HL-60/S4 treated with retinoic acid at 250 ng/mL for 4 days and 3 days (cell line): ENCODE measurements around the gene CAPN12.

Experiments used
- in situ Hi-C: fragments of 300-500 bp; cut with MboI; formaldehyde crosslinking; loops from 2 replicates; pipeline ENCODE4 v1.7.0; 2022; ENCODE audit warnings: low sequenced_read_pairs

CAPN12 gene

DNA sequence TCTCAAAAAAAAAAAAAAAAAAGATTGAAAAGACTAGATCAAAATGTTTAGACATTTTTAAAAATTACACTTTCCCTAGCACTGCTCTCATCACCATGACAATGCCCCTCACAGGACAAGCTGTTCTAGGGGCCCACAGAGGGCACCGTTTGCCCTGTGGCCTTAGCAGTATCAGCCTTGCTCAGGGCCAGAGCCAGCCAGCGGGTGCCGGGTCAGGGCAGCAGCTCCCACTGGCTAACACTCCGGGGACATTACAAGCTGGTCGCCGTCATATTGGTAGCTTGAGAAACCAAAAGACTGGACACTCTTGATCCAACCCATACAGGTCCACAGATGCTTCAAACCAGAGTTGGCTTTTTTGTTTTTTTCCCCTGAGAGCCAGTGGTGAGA is 18.0 kb downstream of the CAPN12 start:
- in situ Hi-C loops = no loop called here

DNA sequence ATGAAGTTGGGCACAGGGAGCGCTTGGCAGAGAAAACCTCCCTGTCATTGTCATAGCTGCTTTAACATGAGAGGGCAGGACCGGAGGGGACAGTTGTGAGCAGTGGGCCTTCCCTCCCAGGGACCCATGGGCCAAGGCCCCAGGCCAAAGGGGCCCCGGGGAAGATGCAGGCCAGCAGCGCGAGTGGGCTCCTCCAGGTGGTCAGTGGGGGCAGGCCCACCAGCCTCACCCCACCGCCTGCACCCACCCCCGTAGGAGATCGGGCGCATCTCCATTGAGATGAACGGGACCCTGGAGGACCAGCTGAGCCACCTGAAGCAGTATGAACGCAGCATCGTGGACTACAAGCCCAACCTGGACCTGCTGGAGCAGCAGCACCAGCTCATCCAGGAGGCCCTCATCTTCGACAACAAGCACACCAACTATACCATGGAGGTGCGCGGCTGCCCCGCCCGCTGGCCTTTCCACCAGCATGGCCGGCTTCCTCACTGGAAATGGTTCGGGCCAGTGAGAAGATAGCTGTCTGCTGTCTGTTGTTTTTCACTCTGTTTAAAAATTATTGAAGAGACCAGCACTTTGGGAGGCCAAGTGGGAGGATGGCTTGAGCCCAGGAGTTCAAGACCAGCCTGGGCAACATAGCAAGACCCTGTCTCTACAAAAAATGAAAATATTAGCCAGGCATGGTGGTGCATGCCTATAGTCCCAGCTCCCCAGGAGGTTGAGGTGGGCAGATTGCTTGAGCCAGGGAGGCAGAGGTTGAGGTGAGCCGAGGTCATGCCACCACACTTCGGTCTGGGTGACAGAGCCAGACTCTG is 18.6 kb downstream of the CAPN12 start:
- in situ Hi-C loops = no loop called here

DNA sequence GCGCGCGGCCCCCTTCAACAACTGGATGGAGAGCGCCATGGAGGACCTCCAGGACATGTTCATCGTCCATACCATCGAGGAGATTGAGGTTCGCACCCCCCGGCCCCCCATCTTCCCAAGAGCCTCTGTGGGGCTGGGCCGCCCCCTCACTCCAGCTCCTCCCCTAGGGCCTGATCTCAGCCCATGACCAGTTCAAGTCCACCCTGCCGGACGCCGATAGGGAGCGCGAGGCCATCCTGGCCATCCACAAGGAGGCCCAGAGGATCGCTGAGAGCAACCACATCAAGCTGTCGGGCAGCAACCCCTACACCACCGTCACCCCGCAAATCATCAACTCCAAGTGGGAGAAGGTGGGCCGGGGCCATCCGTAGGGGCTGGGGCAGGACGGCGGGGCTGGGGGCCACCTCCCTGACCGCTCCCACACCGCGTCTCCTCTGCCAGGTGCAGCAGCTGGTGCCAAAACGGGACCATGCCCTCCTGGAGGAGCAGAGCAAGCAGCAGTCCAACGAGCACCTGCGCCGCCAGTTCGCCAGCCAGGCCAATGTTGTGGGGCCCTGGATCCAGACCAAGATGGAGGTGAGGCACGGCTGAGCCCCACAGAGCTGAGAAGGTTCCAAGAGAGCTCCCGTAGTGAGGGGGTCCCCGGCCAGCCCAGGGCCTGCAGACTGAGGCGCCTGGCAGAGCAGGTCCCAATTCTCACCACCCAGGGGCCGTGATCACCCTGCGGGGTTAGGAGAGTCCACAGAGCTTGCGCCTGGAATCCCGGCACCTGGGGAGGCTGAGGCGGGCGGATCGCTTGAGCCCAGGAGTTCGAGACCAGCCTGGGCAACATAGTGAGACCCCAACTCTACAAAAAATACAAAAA is 20.1 kb downstream of the CAPN12 start:
- in situ Hi-C loops = no loop called here

DNA sequence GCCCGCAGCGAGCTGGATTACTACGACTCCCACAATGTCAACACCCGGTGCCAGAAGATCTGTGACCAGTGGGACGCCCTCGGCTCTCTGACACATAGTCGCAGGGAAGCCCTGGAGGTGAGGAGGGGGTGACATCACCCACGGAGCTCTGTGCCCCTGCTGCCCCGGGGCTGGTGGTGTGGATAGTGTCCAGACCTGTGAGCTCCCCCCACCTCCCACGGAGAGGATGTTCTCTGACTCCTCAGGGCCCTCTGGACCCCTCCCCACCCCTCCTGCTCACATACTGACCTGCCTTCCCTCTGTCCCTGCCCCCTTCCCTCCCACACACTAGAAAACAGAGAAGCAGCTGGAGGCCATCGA is 20.7 kb downstream of the CAPN12 start:
- in situ Hi-C loops = no loop called here

DNA sequence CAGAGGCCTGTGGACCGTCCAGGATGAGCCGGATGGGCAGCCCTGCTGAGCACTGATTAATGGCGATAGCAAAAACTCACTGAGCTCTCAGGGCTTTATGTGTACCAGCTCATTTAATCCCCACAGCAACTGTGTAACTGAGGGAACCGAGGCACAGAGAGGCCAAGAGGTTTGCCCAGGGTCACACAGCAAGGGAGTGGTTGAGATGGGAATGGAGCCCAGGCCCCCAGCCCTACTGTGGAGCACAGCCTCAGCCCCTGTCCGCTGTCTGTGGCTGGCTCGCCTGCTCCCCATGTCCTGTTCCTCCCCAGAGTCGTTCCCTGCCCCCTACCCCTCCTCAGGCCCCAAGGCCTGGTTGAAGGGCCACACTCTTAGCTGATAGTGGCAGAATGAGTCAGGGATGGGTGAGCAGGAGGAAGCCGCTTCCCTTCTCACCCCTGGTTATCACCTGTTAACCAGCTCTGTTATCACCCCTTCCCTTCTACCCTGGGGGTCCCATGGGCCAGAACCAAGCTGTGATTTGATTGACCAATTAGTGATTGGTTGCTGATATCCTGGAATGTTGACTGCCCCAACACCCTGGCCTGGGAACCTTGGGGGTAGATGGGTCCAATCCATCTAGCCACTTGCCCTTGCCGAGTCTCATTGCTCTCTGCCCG is 21.2 kb downstream of the CAPN12 start:
- in situ Hi-C loops = no loop called here

- in situ Hi-C loops = no loop called here
These were observed 22.1 kb downstream of the CAPN12 start for GRCh38 chr19:38721979-38722773.

DNA sequence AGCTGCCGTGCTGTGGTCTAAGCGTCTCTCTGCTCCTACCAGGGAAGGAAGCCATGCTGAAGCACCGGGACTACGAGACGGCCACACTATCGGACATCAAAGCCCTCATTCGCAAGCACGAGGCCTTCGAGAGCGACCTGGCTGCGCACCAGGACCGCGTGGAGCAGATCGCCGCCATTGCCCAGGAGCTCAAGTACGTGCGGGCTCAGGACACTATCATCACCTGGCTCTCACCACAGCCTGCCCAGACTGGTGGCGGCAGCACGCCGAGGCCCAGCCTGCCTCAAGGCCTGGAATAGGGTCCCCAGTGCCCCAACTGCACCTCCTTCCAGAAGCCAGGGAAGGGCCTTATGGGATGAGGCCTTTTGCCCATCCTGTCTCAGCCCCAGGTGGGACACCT is 22.8 kb downstream of the CAPN12 start:
- in situ Hi-C loops = no loop called here

- in situ Hi-C loops = no loop called here
These were observed 23.6 kb downstream of the CAPN12 start for GRCh38 chr19:38720559-38721236.

- in situ Hi-C loops = no loop called here
These were observed 24.3 kb downstream of the CAPN12 start for GRCh38 chr19:38719761-38720558.

DNA sequence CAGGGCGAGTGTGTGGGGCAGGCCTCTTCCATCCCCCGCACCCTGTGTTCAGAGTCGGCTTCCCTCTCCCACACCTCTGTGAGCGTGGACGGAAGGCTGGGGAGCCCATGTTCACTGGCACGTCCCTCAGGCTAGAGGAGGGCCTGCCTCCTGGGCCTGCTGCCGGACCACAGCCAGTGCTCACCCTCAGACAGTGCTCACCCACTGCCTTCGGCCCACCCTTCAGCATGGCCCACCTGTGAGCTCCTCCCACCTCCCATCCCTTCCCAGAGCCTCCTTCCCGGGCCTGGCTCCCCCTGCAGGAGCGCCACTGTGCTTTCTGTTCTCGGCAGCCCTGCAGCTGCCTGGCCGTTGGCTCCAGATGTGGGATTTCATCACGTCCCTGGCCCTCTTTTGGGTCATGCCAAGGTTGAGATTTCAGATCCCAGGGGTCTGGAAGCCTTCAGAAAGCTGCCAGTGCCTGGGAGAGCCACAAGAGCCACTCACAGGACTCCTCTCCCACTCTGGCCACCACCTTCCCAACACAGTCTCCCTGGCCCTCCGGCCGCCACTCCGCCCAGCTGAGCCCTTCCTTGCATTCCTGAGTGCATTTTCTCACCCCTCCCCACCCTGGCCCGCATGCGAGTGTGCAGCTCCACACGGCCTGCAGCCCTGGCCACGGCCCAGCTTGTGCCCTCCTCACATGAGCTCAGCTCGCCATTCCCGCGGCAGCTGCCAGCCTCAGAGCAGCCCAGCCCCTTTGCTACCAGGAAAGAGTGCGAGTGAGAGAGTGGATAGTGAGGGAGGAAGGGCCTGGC is 25.3 kb downstream of the CAPN12 start:
- in situ Hi-C loops = no loop called here

GRCh38 chr19:38717855-38718254 is 26.4 kb downstream of the CAPN12 start:
- in situ Hi-C loops = no loop called here

- in situ Hi-C loops = no loop called here
These were observed 27.2 kb downstream of the CAPN12 start for GRCh38 chr19:38717051-38717450.

GRCh38 chr19:38715555-38715954 is 28.7 kb downstream of the CAPN12 start:
- in situ Hi-C loops = no loop called here

GRCh38 chr19:38714354-38714778 is 29.9 kb downstream of the CAPN12 start:
- in situ Hi-C loops = no loop called here

GRCh38 chr19:38713865-38714264 is 30.4 kb downstream of the CAPN12 start:
- in situ Hi-C loops = no loop called here

DNA sequence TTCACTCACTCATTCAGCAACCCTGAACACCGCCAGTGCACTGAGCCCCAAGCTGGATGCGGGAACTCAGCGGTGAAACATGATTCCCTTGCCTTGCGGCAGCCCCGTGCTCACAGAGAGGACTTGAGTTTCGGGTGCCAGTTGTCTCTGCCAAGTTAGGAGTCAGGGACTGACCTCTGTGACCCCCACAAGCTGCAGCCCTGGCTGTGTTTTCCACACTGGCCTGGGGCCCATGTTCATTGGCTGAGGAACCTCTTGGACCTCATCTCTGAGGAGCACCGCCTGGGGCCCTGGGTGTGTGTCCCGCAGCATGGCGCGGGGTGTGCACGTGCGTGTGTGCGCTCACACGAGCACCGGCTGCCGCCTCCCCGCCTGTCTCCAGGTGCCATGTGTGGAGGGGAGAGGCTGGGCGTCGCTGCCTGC is 31.0 kb downstream of the CAPN12 start:
- in situ Hi-C loops = no loop called here

DNA sequence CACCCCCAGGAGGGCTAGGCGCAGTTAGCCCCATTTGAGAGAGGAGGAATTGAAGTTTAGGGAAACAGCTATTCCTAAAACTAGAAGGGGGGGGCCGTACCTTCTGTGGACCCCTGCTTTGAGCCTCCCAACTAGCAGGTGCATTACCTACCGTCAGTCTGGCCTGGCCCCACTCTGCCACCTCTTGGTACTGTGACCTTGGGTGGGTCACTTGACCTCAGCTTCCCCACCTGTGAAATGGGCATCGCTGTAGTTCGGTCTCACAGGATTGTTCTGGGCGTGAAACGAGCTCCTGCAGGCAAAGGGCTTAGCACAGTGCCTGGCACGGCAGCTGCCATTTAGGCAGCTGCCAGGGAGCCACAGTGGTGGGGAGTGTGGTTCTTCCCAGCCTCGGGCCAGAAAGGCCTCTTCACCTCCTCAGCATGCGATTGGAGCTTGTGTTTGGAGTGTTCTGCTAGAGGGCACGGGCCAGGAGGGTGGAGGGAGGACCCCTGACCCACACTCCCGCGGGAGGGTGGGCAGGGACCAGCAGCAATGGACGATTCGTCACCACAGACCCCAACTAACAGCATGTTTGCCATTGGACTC is 32.0 kb downstream of the CAPN12 start:
- in situ Hi-C loops = no loop called here

- in situ Hi-C loops = no loop called here
These were observed 32.5 kb downstream of the CAPN12 start for GRCh38 chr19:38711726-38712153.
